ENCODE results near the gene SUCO. TPM values are rescaled to one million over a fixed set of nuclear protein-coding genes. Genes with fewer than 3 reads are reported as not detected.

Gene SUCO
- total RNA-seq, 1 donor: 41.6 TPM

- no peak for TF ChIP-seq CTCF (IDR thresholded peaks at IDR 0.05; ENCODE audit: extremely low read depth, low read depth, low read length)
- Histone ChIP-seq H2AFZ (ENCODE audit: low read length) (no peak overlapping the region), H3K9me3 (ENCODE audit: low read depth, low read length) (no peaks in the 10 kb centered on the region), H3K79me2 (ENCODE audit: insufficient read depth, low read length) (peaks cover 46% of the 10 kb centered on the region), H3K4me1 (ENCODE audit: insufficient read depth, low read length) (no peaks in the 10 kb centered on the region), H4K20me1 (ENCODE audit: insufficient read depth, low read length) (no peaks in the 10 kb centered on the region), H3K4me3 (ENCODE audit: insufficient read depth, low read length) (no peak overlapping the region), H3K27ac (ENCODE audit: low read depth, low read length) (no peak overlapping the region), H3K27me3 (ENCODE audit: insufficient read depth, low read length) (no peaks in the 10 kb centered on the region), H3K36me3 (ENCODE audit: insufficient read depth, low read length) (peaks cover 20% of the 10 kb centered on the region), H3K4me2 (ENCODE audit: insufficient read depth, low read length) (no peak overlapping the region)
- DNase-seq (ENCODE audit: insufficient read length, low spot score, missing footprints): no peak
Observed at GRCh38 chr1:172554915-172555314, 22.0 kb downstream of the SUCO start.

GRCh38 chr1:172556461-172556860 is 23.5 kb downstream of the SUCO start:
- H4K20me1 ChIP-seq (ENCODE audit: insufficient read depth, low read length): no peaks in the 10 kb centered on the region
- DNase-seq (ENCODE audit: insufficient read length, low spot score, missing footprints): no peak
- no peak overlapping the region for H3K4me2 ChIP-seq (ENCODE audit: insufficient read depth, low read length)
- no peak for TF ChIP-seq CTCF (IDR thresholded peaks at IDR 0.05; ENCODE audit: extremely low read depth, low read depth, low read length)
- H3K79me2 ChIP-seq (ENCODE audit: insufficient read depth, low read length): peaks cover 31% of the 10 kb centered on the region
- H3K4me3 ChIP-seq (ENCODE audit: insufficient read depth, low read length): no peak overlapping the region
- peaks cover 9% of the 10 kb centered on the region for H3K4me1 ChIP-seq (ENCODE audit: insufficient read depth, low read length)
- H2AFZ ChIP-seq (ENCODE audit: low read length): no peak overlapping the region
- H3K27ac ChIP-seq (ENCODE audit: low read depth, low read length): no peak overlapping the region
- H3K27me3 ChIP-seq (ENCODE audit: insufficient read depth, low read length): no peaks in the 10 kb centered on the region
- no peaks in the 10 kb centered on the region for H3K9me3 ChIP-seq (ENCODE audit: low read depth, low read length)
- H3K36me3 ChIP-seq (ENCODE audit: insufficient read depth, low read length): peaks cover 22% of the 10 kb centered on the region

GRCh38 chr1:172557270-172557669 is 24.3 kb downstream of the SUCO start:
- Histone ChIP-seq H3K79me2 (ENCODE audit: insufficient read depth, low read length) (peaks cover 27% of the 10 kb centered on the region), H3K4me3 (ENCODE audit: insufficient read depth, low read length) (no peak overlapping the region), H4K20me1 (ENCODE audit: insufficient read depth, low read length) (no peaks in the 10 kb centered on the region)

GRCh38 chr1:172559572-172560210 is 26.7 kb downstream of the SUCO start:
- Histone ChIP-seq H3K4me3 (ENCODE audit: insufficient read depth, low read length) (no peak overlapping the region), H3K4me1 (ENCODE audit: insufficient read depth, low read length) (peaks cover 13% of the 10 kb centered on the region), H3K27me3 (ENCODE audit: insufficient read depth, low read length) (no peaks in the 10 kb centered on the region), H4K20me1 (ENCODE audit: insufficient read depth, low read length) (no peaks in the 10 kb centered on the region), H3K79me2 (ENCODE audit: insufficient read depth, low read length) (peaks cover 11% of the 10 kb centered on the region), H3K9me3 (ENCODE audit: low read depth, low read length) (no peaks in the 10 kb centered on the region), H3K36me3 (ENCODE audit: insufficient read depth, low read length) (peaks cover 22% of the 10 kb centered on the region), H3K4me2 (ENCODE audit: insufficient read depth, low read length) (no peak overlapping the region), H2AFZ (ENCODE audit: low read length) (no peak overlapping the region), H3K27ac (ENCODE audit: low read depth, low read length) (no peak overlapping the region)
- no peak for TF ChIP-seq CTCF (IDR thresholded peaks at IDR 0.05; ENCODE audit: extremely low read depth, low read depth, low read length)
- DNase-seq (ENCODE audit: insufficient read length, low spot score, missing footprints): no peak

More at GRCh38 chr1:172557270-172557669, 24.3 kb downstream of the SUCO start:
- no peak for DNase-seq (ENCODE audit: insufficient read length, low spot score, missing footprints)
- no peak for TF ChIP-seq CTCF (IDR thresholded peaks at IDR 0.05; ENCODE audit: extremely low read depth, low read depth, low read length)
- Histone ChIP-seq H3K4me2 (ENCODE audit: insufficient read depth, low read length) (no peak overlapping the region), H3K36me3 (ENCODE audit: insufficient read depth, low read length) (peaks cover 22% of the 10 kb centered on the region), H3K27me3 (ENCODE audit: insufficient read depth, low read length) (no peaks in the 10 kb centered on the region), H3K27ac (ENCODE audit: low read depth, low read length) (no peak overlapping the region), H3K4me1 (ENCODE audit: insufficient read depth, low read length) (peaks cover 13% of the 10 kb centered on the region), H2AFZ (ENCODE audit: low read length) (no peak overlapping the region), H3K9me3 (ENCODE audit: low read depth, low read length) (no peaks in the 10 kb centered on the region)
